ENCODE results near the gene AOPEP.

AOPEP gene

DNA sequence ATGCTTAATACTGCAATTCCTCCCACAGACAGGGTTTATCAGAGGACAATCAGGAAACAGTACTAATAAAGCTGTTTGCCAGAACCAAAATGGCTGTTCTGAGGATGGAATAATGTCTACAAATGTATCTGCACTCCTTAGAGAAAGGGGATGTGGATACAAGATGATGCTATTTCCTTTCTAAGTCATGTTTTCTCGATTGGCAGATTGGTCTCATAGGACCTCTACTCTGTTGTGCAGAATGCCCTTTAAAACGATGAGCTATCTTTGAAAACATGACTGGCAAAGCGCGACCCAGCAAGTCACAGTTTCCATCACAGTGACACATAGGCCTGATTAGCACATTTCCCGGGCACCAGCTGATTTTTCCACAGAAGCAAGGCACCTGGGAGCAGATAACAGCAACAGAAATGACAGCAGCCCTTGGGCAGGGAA, 54.0 kb downstream of the AOPEP start:
- peaks cover 0 to 3% (median under 1%) of the 10 kb centered on the region in 4 experiments for H3K36me3 ChIP-seq (ENCODE audit: control insufficient read depth in 4 of 4, insufficient read depth in 4 of 4, low read length in 3 of 4)
- H3K27ac ChIP-seq (ENCODE audit: insufficient read depth in 1 of 2, low read depth in 1 of 2, low read length in 2 of 2, poor library complexity in 1 of 2, severe bottlenecking in 2 of 2) = no peak overlapping the region
- H3K4me1 ChIP-seq (ENCODE audit: control extremely low read depth in 1 of 4, control insufficient read depth in 4 of 4, insufficient read depth in 4 of 4, low read length in 3 of 4) = peaks cover 0 to 2% (median 0%) of the 10 kb centered on the region in 4 experiments
- 88% methylated on average over 5 of the region's 5 CpGs for WGBS (ENCODE audit: insufficient coverage)
- H3K4me3 ChIP-seq (ENCODE audit: control insufficient read depth in 1 of 7, extremely low read depth in 1 of 7, insufficient read depth in 4 of 7, low read depth in 2 of 7, low read length in 6 of 7) = no peak overlapping the region
- ChIA-PET CTCF (interaction anchor here (0.7 to 6.6 kb wide), 5 partner anchors 97 to 349 kb away, joined by 3 to 97 read pairs (median 3); no protein-coding TSS in a partner anchor), POLR2A (no interaction called here)
- DNase-seq = peak in 2 of 3 donors; percentile 18 to 33
- no peaks in the 10 kb centered on the region for H3K9me3 ChIP-seq (ENCODE audit: control extremely low read depth in 1 of 5, control insufficient read depth in 4 of 5, insufficient read depth in 2 of 5, low read depth in 1 of 5, low read length in 4 of 5)
- no peaks in the 10 kb centered on the region for H3K27me3 ChIP-seq (replicated peaks in 2 of 5; ENCODE audit: control insufficient read depth in 4 of 5, insufficient read depth in 5 of 5, low read length in 4 of 5)

DNA sequence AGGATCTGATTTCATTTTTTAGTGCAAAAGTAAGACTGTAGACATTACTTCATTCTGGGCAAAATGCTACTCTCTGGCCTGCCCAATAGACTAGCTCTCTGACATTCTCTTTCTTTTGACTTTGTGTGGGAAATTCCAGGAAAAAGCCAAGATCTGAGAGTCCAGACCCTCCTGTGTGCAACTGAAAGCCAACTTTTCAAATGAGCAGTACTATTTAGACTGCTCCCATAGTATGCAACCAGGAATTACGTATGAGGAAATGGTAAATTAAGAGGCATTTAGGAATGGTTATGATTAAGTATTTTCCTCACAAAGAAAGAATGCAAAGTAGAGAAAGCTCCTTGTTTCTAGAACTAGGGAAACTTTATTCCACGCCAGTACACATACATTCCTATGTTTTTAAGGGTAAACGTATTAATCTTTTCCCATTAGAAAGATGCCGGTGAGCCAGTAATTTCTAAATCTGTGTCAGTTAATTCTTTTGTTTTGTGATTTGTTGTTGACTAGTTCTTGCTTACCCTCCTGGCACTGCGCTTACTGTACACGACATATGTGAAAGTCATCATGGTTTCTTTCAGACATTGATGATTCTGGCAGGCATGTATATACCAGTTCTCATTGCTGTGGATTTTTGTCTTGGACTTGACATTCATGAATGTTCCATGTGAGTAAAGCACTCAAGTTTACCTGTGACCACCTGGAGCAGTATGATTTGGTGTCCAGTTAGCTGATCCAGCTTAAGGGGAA, 56.0 kb downstream of the AOPEP start:
- no peaks in the 10 kb centered on the region for H3K27me3 ChIP-seq (replicated peaks in 2 of 5; ENCODE audit: control insufficient read depth in 4 of 5, insufficient read depth in 5 of 5, low read length in 4 of 5)
- WGBS (ENCODE audit: insufficient coverage) = 92% methylated on average over 3 of the region's 6 CpGs
- ChIA-PET CTCF (interaction anchor here (0.6 to 6.6 kb wide), 30 partner anchors 8 to 372 kb away, joined by 3 to 97 read pairs (median 4); no protein-coding TSS in a partner anchor), POLR2A (no interaction called here)
- H3K36me3 ChIP-seq (ENCODE audit: control insufficient read depth in 4 of 4, insufficient read depth in 4 of 4, low read length in 3 of 4) = peaks cover 0 to 3% (median under 1%) of the 10 kb centered on the region in 4 experiments
- H3K4me1 ChIP-seq (ENCODE audit: control extremely low read depth in 1 of 4, control insufficient read depth in 4 of 4, insufficient read depth in 4 of 4, low read length in 3 of 4) = peaks cover 0 to 4% (median 0%) of the 10 kb centered on the region in 4 experiments
- H3K4me3 ChIP-seq (ENCODE audit: control insufficient read depth in 1 of 7, extremely low read depth in 1 of 7, insufficient read depth in 4 of 7, low read depth in 2 of 7, low read length in 6 of 7) = no peak overlapping the region
- peak in 1 of 3 donors; percentile 8 for DNase-seq
- no peaks in the 10 kb centered on the region for H3K9me3 ChIP-seq (ENCODE audit: control extremely low read depth in 1 of 5, control insufficient read depth in 4 of 5, insufficient read depth in 2 of 5, low read depth in 1 of 5, low read length in 4 of 5)
- no peak overlapping the region for H3K27ac ChIP-seq (ENCODE audit: insufficient read depth in 1 of 2, low read depth in 1 of 2, low read length in 2 of 2, poor library complexity in 1 of 2, severe bottlenecking in 2 of 2)

DNA sequence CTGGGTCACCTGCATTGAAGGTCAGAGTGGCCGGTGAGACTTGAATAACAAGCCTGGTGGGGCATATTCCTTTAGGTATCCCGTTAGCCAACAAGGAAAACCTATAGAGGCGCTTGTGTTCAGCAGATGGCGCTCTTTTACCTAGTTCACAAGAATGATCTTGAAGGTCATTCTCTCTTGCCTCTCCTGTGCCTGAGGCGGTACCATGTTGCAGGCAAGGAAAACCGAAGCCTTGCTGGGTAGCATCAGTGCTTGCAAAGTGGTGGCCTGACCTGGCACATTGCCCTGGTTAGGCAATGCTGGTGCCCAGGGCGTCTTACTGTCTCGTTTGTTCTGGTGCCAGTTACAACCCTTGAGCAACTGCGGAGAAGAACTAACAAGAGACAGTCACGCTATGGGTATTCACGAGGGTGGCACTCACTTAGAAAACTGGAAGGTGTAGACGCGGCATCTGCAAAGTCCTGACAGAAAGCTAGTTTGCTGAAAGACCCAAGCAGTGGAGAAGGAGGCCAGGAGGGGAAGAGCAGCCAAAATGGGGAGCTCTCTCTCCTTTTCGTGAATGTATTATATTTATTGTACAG, 56.7 kb downstream of the AOPEP start:
- peak; percentile 72 to 79 (median 75) for DNase-seq
- H3K27me3 ChIP-seq (replicated peaks in 2 of 5; ENCODE audit: control insufficient read depth in 4 of 5, insufficient read depth in 5 of 5, low read length in 4 of 5) = no peaks in the 10 kb centered on the region
- no peak overlapping the region for H3K4me3 ChIP-seq (ENCODE audit: control insufficient read depth in 1 of 7, extremely low read depth in 1 of 7, insufficient read depth in 4 of 7, low read depth in 2 of 7, low read length in 6 of 7)
- H3K36me3 ChIP-seq (ENCODE audit: control insufficient read depth in 4 of 4, insufficient read depth in 4 of 4, low read length in 3 of 4) = peaks cover 0 to 3% (median under 1%) of the 10 kb centered on the region in 4 experiments
- 70% methylated on average over 10 of the region's 14 CpGs for WGBS (ENCODE audit: insufficient coverage)
- ChIA-PET CTCF (interaction anchor here (0.6 to 6.6 kb wide), 35 partner anchors 8 to 397 kb away, joined by 3 to 97 read pairs (median 4); no protein-coding TSS in a partner anchor), POLR2A (no interaction called here)
- no peak overlapping the region for H3K27ac ChIP-seq (ENCODE audit: insufficient read depth in 1 of 2, low read depth in 1 of 2, low read length in 2 of 2, poor library complexity in 1 of 2, severe bottlenecking in 2 of 2)
- H3K9me3 ChIP-seq (ENCODE audit: control extremely low read depth in 1 of 5, control insufficient read depth in 4 of 5, insufficient read depth in 2 of 5, low read depth in 1 of 5, low read length in 4 of 5) = no peaks in the 10 kb centered on the region
- peaks cover 0 to 4% (median 0%) of the 10 kb centered on the region in 4 experiments for H3K4me1 ChIP-seq (ENCODE audit: control extremely low read depth in 1 of 4, control insufficient read depth in 4 of 4, insufficient read depth in 4 of 4, low read length in 3 of 4)

DNA sequence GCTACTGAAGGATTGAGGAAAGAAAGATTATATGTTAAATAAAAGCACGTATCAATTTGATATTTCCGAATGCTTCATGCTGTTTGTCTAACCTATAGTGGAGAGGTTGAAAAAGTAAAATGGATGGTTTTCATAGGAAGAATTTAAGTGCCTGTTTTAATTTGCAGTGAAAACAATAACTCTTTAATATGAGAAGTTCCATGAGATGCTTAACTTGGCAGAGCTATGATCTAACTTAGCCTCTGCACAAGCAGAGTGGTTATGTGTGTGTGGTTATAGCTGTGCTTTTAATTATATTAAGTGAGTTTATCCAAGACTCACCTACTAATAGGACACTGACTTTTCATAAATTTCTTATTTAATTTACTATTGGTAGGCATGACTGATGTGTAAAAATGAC, 57.4 kb downstream of the AOPEP start:
- POLR2A ChIA-PET = interaction anchor here (0.6 kb wide), 1 partner anchor 16 kb away, joined by 4 read pairs; no protein-coding TSS in a partner anchor

DNA sequence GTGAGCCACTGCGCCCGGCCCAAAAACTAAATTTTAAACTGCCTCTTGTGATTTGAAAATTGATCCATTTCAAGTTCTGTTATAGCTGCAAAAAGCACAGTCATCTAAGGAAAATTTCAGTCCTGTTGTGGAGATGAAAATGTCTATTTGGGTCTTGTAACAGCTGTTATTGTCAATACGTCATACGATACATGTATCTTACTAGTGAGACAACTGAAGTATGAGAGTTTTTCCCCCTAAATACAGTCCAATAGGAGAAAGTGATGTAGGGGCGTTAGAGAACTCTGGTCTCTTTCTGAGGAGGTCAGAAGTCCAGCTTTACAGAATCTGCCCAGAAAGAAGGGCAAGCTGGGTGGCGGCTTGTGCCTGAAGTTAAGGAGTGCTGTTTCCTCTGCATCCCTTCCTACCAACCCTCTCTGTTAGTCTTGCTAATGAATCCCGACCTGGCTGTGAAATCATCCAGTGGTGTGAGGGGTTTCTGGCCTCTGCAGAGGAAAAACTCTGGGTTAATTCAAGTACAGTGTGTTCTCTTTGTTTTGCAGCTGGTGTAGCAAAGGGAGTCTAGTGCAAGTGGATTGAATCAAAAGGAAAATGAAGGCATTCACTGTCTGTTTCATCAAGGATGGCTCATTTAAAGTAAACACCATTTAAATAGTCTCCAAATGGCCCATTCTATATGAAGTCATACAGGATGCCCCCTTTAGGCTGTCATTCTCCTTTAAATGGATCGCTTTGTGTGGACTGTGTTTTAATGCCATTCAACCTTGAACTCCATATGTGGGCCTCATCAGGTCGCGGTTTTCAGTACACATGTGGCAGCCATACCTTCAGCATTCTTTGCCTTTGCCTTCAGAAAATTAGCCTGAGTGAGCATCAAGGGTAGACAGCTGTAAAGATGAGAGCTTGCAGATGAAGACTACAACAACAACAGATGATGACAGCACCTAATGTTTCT, 59.0 kb downstream of the AOPEP start:
- DNase-seq = no peak
- Histone ChIP-seq H3K4me1 (ENCODE audit: control extremely low read depth in 1 of 4, control insufficient read depth in 4 of 4, insufficient read depth in 4 of 4, low read length in 3 of 4) (peaks cover 0 to 4% (median 0%) of the 10 kb centered on the region in 4 experiments), H3K27me3 (replicated peaks in 2 of 5; ENCODE audit: control insufficient read depth in 4 of 5, insufficient read depth in 5 of 5, low read length in 4 of 5) (no peaks in the 10 kb centered on the region), H3K27ac (ENCODE audit: insufficient read depth in 1 of 2, low read depth in 1 of 2, low read length in 2 of 2, poor library complexity in 1 of 2, severe bottlenecking in 2 of 2) (no peak overlapping the region), H3K4me3 (ENCODE audit: control insufficient read depth in 1 of 7, extremely low read depth in 1 of 7, insufficient read depth in 4 of 7, low read depth in 2 of 7, low read length in 6 of 7) (no peak overlapping the region), H3K9me3 (ENCODE audit: control extremely low read depth in 1 of 5, control insufficient read depth in 4 of 5, insufficient read depth in 2 of 5, low read depth in 1 of 5, low read length in 4 of 5) (no peaks in the 10 kb centered on the region), H3K36me3 (ENCODE audit: control insufficient read depth in 4 of 4, insufficient read depth in 4 of 4, low read length in 3 of 4) (peaks cover 0 to 4% (median under 1%) of the 10 kb centered on the region in 4 experiments)
- POLR2A ChIA-PET = no interaction called here
- WGBS (ENCODE audit: insufficient coverage) = 100% methylated on average over 4 of the region's 10 CpGs
- CTCF ChIA-PET = interaction anchor here (1.0 to 6.6 kb wide), 7 partner anchors 9 to 344 kb away, joined by 4 to 97 read pairs (median 19); no protein-coding TSS in a partner anchor

More for the DNA sequence above, 57.4 kb downstream of the AOPEP start:
- Histone ChIP-seq H3K9me3 (ENCODE audit: control extremely low read depth in 1 of 5, control insufficient read depth in 4 of 5, insufficient read depth in 2 of 5, low read depth in 1 of 5, low read length in 4 of 5) (no peaks in the 10 kb centered on the region), H3K36me3 (ENCODE audit: control insufficient read depth in 4 of 4, insufficient read depth in 4 of 4, low read length in 3 of 4) (peaks cover 0 to 4% (median under 1%) of the 10 kb centered on the region in 4 experiments), H3K27me3 (replicated peaks in 2 of 5; ENCODE audit: control insufficient read depth in 4 of 5, insufficient read depth in 5 of 5, low read length in 4 of 5) (no peaks in the 10 kb centered on the region), H3K4me1 (ENCODE audit: control extremely low read depth in 1 of 4, control insufficient read depth in 4 of 4, insufficient read depth in 4 of 4, low read length in 3 of 4) (peaks cover 0 to 4% (median 0%) of the 10 kb centered on the region in 4 experiments), H3K27ac (ENCODE audit: insufficient read depth in 1 of 2, low read depth in 1 of 2, low read length in 2 of 2, poor library complexity in 1 of 2, severe bottlenecking in 2 of 2) (no peak overlapping the region), H3K4me3 (ENCODE audit: control insufficient read depth in 1 of 7, extremely low read depth in 1 of 7, insufficient read depth in 4 of 7, low read depth in 2 of 7, low read length in 6 of 7) (no peak overlapping the region)
- WGBS (ENCODE audit: insufficient coverage) = 100% methylated on average over 1 of the region's 2 CpGs
- CTCF ChIA-PET = interaction anchor here (0.6 to 6.6 kb wide), 22 partner anchors 11 to 396 kb away, joined by 3 to 97 read pairs (median 4); no protein-coding TSS in a partner anchor
- DNase-seq = no peak

DNA sequence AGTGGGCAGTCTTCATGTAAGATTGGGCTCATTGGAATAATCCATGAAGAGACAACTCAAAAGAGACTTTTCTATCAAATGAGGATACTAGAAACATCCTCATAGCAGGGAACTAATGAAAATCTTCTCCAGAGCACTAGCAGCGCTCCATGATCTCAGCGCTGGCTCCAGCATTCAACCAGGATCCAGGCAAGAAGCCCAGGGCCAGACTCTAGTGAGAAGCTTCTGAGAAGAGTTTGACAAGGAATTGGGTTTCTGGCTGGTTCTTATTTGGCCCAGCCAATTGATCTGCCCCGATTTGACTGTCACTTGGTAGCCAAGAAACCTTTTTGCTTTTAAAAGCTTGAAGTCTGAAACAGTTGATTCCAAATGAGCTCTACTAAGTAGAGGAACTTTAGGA, 60.1 kb downstream of the AOPEP start:
- WGBS (ENCODE audit: insufficient coverage) = 100% methylated on average over 3 of the region's 3 CpGs
- ChIA-PET CTCF (interaction anchor here (0.6 to 6.6 kb wide), 3 partner anchors 71 to 131 kb away, joined by 3 to 97 read pairs (median 19); no protein-coding TSS in a partner anchor), POLR2A (no interaction called here)
- Histone ChIP-seq H3K4me1 (ENCODE audit: control extremely low read depth in 1 of 4, control insufficient read depth in 4 of 4, insufficient read depth in 4 of 4, low read length in 3 of 4) (peaks cover 0 to 4% (median 0%) of the 10 kb centered on the region in 4 experiments), H3K36me3 (ENCODE audit: control insufficient read depth in 4 of 4, insufficient read depth in 4 of 4, low read length in 3 of 4) (peaks cover 2 to 6% (median 3%) of the 10 kb centered on the region in 4 experiments), H3K9me3 (ENCODE audit: control extremely low read depth in 1 of 5, control insufficient read depth in 4 of 5, insufficient read depth in 2 of 5, low read depth in 1 of 5, low read length in 4 of 5) (no peaks in the 10 kb centered on the region), H3K27ac (ENCODE audit: insufficient read depth in 1 of 2, low read depth in 1 of 2, low read length in 2 of 2, poor library complexity in 1 of 2, severe bottlenecking in 2 of 2) (no peak overlapping the region), H3K4me3 (ENCODE audit: control insufficient read depth in 1 of 7, extremely low read depth in 1 of 7, insufficient read depth in 4 of 7, low read depth in 2 of 7, low read length in 6 of 7) (no peak overlapping the region), H3K27me3 (replicated peaks in 2 of 5; ENCODE audit: control insufficient read depth in 4 of 5, insufficient read depth in 5 of 5, low read length in 4 of 5) (no peaks in the 10 kb centered on the region)
- DNase-seq = no peak
